Stimulated activated naive CD8-positive, alpha-beta T cell treated with anti-CD3 and anti-CD28 coated beads, Interleukin-15, Interleukin-2, amounts not matched to agents 100 U/mL and 50 U/mL, for 24 hours (primary cell): Measurements from ENCODE around the gene ATG13.

Source experiments
- ATAC-seq: fragments of 150-1000 bp; cut with Tn5 transposase; one replicate; pipeline ENCODE4 v1.10.0; 2021
- DNase-seq: peaks from one replicate; pipeline ENCODE4 v3.0.0; 2021

ATG13 gene

DNA sequence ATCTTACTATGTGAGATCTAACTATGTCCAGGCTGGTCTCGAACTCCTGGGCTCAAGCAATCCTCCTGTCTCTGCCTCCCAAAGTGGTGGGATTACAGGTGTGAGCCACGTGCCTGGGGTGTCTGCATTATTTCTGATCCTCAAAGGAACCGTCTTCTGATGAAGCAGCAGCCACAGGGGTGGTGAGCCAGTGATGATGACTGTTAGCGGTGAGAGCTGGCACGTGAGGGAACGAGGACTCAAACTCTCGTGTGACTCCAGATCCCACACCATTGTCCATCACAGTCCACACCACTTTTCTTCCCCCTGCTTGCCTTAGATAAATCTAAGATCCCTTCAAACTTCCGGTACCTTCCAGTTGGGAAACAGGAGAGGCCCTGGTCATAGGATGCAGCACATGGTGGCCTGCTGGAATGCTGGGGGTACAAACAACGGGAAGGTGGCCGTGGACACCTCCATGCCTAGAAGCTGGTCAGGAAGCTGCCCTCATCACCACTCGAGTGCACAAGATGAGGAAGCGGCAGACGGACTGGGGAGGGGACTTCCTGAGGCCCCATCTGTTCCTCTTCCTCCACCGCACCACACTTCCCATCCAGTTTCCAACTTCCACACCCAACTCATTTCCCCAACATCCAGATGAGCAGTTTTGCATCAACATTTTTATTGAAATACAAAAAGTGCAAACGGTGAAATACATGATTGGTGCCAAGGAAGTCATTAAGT is 59.2 kb downstream of the ATG13 start:
- ATAC-seq (no peak), DNase-seq (no peak)

- ATAC-seq (no peak), DNase-seq (no peak)
These were observed 59.8 kb downstream of the ATG13 start for GRCh38 chr11:46677169-46677568.

GRCh38 chr11:46677991-46678740 is 60.8 kb downstream of the ATG13 start:
- no peak for ATAC-seq
- no peak for DNase-seq

- no peak for ATAC-seq
- DNase-seq: no peak
These were observed 61.4 kb downstream of the ATG13 start for GRCh38 chr11:46678741-46679130.

DNA sequence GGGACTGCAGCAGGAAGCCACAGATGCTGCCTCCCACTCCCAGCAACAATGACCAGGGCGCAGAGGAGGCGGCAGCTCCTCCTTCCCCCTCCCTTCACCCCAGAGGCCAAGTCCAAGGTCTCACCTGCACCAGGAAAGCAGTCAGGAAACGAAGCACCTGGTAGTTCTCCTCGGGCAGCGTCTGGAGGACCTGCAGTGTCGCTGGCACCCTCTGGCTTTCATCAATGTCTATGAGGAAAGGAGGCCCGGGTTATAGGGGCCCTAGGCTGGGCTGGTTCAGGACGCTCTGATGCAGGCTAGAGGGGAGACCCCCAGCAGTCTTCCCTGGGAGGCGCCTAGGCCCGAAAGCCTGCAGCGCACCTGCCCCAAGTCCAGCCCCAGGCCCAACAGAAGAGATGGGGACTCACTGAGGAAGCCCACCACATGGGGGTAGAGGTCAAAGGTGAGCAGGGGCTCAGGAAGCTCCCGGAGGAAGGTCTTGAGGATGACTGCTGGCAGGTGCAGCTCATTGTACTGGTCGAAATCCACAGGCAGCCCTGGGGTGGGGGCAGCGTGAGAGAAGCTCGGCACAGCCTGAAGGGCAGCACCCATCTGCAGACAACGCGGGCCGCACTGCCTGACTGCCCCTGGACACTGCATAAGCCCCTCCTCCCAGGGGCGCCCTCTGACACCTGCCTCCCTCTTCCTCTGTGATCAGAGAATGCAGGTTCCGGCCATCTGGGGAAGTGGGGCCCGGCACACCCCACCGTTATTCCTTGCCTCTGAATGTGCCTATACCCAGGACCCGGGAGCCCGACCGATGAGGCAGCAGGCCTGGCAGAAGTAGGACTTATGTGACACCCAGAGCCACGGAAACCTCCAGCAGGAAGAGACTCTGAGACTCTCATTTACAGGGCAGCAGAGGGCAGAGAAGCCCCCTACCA is 62.1 kb downstream of the ATG13 start:
- no peak for DNase-seq
- ATAC-seq: no peak

DNA sequence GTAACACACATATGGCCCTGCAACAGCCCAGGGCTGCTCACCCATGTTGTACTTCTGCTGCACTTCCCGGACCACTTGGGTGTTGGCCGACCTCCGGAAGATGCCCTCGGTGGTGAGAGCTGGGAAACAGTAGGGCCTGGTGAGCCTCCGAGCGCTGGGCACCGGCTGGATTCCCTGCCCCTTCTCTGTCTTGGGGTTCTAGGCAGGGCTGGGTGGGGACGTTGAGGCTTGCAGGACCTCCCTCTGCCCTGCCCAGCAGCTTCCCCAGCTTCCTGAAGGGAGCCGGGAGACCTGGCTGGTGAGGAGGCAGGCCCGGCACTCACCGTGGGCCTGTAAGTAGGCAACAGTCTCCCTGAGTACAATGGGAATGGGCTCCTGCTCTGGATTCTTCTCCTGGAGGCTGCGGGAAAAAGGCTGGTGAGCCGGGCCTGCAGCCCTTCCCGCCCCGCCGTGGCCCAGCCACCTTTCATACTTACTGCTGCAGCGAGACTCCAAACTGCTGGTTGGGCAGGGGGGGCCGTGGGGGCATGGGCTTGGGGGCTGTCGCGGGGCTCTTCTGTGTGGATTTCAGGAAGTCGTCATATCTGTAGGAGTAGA is 62.9 kb downstream of the ATG13 start:
- ATAC-seq (no peak), DNase-seq (no peak)

DNA sequence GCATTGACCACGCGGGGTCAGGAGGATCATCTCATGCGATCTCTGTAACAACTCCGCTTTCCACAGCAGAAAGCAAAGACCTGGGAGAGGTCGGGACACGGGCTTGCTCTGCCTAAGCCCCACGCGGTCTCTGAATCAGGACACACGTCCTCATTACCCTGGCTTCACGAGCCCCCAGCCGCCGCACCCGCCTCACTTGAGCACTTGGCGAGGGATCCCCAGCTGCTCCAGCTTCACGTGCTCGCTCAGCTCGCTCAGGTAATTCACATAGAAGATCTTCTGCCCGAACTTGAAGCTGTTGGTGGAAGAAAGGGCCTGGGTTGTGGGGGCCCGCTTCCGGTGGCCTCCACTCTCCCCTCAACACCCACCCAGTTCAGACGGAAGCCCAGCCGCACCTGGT is 63.5 kb downstream of the ATG13 start:
- no peak for ATAC-seq

DNA sequence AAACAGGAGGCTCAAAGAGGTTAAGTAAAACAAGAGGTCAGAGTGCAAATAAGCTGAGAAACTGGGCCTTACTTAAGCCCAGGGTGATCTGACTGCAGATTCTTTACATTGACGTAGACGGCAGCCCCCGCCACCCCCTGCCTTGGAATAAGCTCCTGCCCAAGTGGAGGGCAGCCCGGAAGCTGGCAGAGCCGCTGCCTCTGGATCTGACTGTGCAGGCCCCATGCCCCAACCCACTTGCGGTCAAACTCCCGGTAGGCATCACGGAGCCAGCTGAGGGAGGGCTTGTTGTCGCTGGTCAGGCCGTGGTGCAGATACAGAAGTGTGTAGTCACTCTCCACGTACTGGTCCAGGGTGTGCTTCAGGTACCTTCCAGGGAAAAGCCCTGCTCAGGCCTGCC is 64.5 kb downstream of the ATG13 start:
- DNase-seq: no peak
- no peak for ATAC-seq

More for the DNA sequence above, 63.5 kb downstream of the ATG13 start:
- no peak for DNase-seq

DNA sequence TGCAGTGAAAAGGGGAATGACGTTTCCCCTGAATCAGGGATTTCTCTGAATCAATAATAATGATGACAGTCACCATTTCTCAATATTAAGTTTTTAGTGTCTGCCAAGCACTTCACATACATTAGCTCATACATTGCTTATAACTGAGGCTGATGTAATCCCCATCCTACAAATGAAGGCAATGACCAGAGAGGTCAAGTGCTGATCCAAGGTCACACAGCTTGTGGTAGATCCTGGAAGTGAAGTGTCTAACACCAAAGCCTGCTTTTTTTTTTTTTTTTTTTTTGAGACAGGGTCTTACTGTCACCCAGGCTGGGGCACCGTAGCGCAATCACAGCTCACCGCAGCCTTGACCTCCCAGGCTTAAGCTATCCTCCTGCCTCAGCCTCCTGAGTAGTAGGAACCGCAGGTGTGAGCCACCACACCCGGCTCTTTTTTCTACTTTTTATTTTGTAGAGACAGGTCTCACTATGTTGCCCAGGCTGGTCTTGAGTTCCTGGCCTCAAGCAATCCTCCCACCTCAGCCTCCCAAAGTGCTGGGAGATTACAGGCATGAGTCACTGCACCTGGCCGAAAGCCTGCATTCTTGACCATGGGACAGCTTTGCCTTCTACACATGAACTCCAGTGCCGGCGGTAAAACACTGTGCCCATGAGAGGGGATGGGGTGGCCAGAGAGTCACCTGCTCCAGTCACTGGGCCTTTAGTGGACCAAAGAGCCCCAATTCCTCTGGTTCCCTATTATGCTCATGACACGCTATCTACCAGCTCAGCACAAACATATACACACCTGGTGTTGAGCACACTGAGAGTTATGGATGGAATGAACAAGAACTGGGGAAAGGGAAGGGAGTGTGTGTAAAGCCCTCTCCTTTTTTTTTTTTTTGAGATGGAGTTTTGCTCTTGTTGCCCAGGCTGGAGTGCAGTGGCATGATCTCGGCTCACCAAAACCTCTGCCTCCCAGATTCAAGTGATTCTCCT is 65.7 kb downstream of the ATG13 start:
- DNase-seq: no peak

DNA sequence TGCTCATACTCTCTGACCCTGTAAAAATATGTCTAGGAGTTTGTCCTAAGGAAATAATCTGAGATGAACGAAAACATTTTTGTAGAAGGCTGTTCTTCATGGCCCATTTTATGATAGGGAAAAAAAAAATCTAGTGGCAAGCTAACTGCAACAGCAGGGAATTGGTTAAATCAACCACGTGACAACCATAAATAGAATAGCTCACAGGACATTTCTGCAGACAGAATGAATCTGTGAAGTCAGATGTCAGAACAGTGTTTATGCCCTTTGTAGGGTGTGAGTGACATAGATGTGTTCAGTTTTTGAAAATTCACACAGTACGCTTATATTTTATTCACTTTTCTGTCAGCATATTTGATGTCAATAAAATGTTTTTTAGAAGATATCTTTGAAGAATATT is 67.0 kb downstream of the ATG13 start:
- DNase-seq (no peak), ATAC-seq (no peak)

More for the DNA sequence above, 65.7 kb downstream of the ATG13 start:
- ATAC-seq: no peak

GRCh38 chr11:46686886-46687795 is 69.8 kb downstream of the ATG13 start:
- no peak for ATAC-seq

GRCh38 chr11:46690702-46691101 is 73.3 kb downstream of the ATG13 start:
- DNase-seq (no peak), ATAC-seq (no peak)

More at GRCh38 chr11:46686886-46687795, 69.8 kb downstream of the ATG13 start:
- DNase-seq: no peak

DNA sequence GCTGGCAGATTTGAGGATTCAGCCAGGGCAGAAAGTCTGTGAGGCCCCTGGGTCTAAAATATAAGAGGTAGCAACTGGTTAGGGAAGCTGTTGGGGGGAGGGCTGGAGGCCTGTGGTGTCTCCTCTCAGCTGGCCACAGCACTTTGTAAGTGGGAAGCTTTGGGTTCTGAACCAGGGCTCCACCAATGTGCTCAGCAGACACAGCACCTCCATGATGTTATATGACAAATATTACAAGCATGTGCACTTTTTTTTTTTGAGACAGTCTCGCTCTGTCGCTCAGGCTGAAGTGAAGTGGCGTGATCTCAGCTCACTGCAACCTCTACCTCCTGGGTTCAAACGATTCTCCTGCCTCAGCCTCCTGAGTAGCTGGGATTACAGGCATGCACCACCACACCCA is 75.1 kb downstream of the ATG13 start:
- ATAC-seq (no peak), DNase-seq (no peak)

DNA sequence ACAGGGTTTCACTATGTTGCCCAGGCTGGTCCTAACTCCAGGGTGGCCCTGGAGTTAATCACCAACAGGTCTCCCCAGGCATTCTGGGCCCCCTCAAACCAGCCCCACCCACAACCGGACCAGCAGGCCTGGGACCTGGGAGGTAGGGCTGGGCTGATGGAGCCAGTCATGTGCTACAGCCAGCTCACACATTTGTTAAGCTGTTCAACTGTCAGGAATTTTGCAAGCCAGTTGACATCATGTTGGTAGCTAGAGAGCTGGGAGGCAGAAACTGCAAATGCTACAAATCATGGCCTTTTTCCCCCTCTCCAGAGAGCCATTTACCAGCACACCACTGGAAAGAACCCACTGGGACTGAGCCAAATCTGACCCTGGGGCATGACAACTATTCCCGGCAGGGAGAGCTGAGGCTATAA is 76.3 kb downstream of the ATG13 start:
- DNase-seq (no peak), ATAC-seq (no peak)

DNA sequence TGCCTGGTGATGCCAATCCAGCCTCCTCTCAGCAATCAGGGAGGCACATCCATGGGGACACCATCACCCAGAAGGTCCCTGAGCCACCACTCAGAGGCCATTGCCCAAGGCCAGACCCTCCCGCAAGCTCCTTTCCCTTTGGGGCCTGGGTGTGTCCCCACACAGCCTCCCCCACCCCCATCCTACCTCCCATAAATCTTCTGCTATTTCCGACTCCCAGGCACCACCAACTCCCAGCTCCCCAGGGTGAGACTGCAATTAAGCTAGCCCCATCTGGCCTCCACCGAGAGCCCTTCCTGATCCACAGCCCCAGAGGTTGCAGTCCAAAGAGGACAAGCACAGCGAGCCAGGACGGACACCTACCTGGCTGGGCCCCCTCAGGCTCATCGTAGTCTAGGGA is 76.7 kb downstream of the ATG13 start:
- ATAC-seq: no peak
- DNase-seq: no peak

DNA sequence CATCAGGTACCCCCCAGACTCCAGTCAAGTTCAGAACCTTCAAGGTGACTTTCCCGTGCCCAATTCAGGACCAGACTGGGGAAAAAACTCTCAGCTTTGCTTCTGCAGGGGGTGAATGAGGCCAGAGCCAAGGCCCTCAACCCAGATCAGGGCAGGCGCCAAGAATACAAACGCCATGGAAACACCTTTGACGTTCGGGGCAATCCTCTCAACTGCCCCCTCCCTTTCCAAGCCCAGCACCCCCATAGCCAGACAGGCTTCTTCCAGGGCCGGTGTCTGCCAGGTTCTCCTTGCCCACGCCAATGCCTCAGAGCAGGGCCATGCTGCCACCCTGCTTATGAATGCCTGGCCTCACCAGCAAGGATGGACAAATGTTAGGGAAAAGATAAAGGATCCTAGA is 77.3 kb downstream of the ATG13 start:
- DNase-seq: no peak
- ATAC-seq: no peak

- ATAC-seq: no peak
- no peak for DNase-seq
These were observed 78.2 kb downstream of the ATG13 start for GRCh38 chr11:46695345-46696211.

DNA sequence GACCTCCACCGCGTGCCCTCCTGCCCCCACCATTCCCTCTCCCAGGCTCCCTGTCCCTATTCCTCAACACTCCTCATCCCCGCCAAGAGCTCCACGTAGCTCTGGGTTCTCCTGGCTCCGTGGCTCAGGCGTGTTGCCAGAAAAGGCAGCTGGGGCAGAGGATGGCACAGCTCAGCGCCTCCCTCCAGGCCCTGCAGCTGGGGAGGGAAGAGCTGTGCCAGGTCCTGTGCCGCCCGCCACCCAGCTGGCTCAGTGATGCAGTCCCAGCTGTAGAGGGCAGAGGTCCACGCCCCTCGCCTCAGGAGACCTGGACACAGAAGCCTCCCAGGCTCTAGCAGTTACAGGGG is 78.8 kb downstream of the ATG13 start:
- no peak for ATAC-seq

GRCh38 chr11:46697303-46697702 is 80.0 kb downstream of the ATG13 start:
- no peak for ATAC-seq
- DNase-seq: no peak

More for the DNA sequence above, 78.8 kb downstream of the ATG13 start:
- no peak for DNase-seq
